HG03045 (cell line): ENCODE measurements around the gene NDNF.

Experiments
- ATAC-seq: cut with Tn5 transposase; IDR thresholded peaks from one replicate; pipeline ENCODE4 v1.9.1; 2021; ENCODE audit warnings: mild to moderate bottlenecking, moderate library complexity; ENCODE audit not compliant: unreplicated experiment

NDNF gene

DNA sequence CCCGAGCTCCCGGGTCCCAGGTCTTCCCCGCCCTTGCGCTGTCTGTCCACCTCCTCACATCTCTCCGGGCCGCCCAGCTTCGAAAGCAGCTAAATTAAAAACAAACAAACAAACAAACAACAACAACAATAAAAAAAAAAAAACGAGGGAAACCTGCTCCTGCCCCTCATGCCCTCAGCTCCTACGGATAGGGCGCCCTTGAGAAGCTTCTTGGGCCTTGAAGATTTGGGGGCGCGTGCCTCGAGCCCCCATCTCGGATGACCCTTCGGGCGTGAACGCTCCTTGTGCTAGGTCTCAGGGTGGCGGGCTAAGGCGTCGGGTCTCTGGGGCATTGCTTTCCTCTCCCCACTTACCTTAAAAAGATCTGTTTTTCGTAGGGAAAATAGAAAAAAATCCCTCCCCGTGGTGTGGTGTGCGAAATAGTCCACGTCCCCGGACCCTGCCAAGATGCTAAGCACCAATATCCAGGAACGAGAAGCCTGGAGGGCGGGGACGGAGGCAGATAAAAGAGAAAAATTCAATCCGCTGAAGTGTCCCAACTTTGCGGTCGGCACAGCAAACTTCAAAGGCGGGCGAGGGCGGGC, 603 bp downstream of the NDNF start:
- ATAC-seq = no peak

- no peak for ATAC-seq
Measured at GRCh38 chr4:121070696-121071639, 1.4 kb downstream of the NDNF start.

GRCh38 chr4:121070274-121070673, 2.1 kb downstream of the NDNF start:
- no peak for ATAC-seq

- no peak for ATAC-seq
Measured at GRCh38 chr4:121069430-121069829, 2.9 kb downstream of the NDNF start.

DNA sequence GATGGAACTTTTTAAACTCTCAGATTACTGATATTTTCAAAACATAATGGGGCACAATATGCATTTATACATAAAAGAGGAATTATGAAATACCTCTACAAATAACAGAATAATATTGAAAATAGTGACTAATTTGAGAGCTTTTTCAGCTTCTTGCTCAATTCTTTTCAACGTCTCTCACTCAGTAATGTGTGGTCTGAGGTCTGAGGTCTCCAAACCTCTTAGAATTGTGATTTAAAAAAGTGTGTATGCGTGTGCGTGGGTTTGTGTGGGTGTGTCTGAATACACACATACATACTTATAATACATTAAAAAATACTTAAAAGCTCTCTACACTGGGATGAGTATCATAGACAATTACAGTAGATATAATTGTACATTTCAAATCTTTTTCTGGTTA, 7.9 kb downstream of the NDNF start:
- no peak for ATAC-seq

DNA sequence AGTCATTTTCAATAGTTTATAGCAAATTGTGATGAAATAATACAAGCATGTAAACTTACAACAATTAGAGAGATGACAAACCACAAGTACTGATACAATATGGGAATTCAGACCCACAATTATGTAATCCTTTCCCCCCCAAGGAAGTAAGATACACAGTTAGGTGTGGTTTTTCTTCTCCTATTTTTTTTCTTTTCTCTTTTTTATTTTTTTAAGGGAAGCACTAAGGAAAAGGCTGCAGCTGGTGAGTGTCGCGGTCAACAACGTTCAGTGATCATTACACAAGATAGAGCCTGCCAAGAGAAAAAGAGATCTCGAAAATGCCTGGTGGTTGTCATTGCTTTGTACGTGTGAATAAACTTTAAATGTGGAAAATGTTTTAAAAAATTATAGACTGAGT, 9.8 kb downstream of the NDNF start:
- ATAC-seq = no peak

DNA sequence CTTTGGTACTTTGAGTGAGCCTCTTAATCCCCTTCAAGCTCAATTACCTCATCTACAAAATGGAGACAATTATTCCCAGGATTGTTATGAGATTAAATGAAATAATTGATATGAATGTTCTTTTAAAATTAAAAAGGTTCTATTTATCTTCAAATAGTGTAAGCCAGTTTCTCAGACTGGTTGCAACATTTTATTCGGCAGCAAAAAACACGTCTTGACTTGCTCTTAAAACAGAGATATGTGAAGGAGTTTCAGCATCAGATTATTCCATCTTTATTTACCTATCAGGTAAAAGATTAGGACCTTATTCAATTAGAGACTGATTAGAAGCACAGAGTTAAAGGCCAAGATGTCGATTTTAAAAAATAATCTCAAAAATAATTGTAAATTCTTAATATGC, 10.5 kb downstream of the NDNF start:
- no peak for ATAC-seq

- no peak for ATAC-seq
Measured at GRCh38 chr4:121061215-121061614, 11.1 kb downstream of the NDNF start.

DNA sequence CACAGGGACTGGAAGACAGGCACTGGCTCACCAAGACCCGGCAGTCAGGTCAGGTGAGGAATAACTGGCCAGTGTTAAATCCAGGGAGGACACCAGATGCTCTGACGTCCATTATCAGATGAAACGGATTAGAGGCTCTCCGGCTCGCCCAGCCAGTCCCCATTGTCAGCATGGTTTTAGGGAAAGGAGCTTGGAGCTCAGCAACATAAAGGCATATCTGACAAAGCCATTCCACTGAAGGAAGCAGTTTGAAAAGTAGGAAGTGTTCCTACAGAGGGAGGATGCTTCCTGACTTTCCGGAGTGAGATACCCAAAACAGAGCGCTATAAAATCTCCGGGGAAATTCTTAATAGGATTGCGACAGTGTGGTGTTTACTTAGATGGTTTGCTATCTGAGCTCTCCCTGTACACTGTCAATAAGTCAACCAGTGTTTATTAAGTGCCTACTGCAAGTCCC, 14.8 kb downstream of the NDNF start:
- ATAC-seq = no peak

- ATAC-seq = no peak
Measured at GRCh38 chr4:121056066-121056465, 16.3 kb downstream of the NDNF start.

- ATAC-seq = no peak
Measured at GRCh38 chr4:121054373-121054772, 18.0 kb downstream of the NDNF start.

DNA sequence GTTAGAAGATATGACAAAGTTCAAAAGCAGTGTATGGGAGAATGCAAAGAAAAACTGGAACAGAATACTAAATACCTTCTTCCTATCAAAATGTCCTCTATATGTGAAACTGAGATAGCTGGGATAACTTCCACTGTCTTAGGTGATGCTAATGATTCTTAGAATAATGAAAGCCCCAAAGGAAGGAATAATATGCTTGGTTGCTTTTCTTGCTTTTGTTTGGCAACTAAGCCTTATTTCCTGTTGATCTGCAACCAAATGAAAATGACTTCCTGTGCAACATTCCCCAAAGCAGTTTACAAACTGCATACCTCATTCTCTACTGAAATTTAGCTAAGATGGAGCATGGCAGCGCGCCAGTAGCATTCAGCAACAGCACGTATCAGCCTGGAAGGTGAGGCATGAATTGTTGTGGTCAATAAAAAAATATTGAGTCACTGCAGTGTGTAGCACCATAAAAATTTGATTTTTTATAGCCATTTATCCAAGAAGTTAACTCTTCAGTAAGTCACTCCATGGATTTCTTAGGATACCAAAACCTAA, 18.7 kb downstream of the NDNF start:
- ATAC-seq = no peak

- ATAC-seq = no peak
Measured at GRCh38 chr4:121050300-121050699, 22.0 kb downstream of the NDNF start.

DNA sequence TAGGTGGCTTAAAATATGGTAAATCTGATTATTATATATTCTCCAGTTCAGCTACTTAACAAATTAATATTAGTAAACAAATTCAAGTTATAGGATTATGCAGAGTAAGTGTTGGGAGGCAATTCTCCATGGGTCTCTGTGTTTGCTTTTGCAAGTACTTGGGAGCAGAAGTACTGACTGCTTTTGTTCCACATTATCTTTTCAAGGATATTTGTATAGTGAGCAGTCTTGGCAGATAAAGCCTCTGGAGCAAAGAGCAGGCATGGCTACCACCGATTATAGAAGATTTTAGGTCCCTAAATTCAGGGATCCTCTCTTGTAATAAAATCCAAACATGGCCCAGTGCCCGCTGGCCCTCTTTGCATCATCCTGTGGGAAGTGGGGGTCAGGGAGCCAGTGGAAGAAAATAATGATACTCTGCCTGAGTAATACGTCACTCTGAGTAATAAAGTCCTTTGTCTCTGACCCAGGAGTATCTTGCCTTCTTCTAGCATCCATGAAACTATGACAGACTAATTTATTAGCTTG, 23.2 kb downstream of the NDNF start:
- no peak for ATAC-seq

- no peak for ATAC-seq
Measured at GRCh38 chr4:121048165-121048564, 24.2 kb downstream of the NDNF start.

DNA sequence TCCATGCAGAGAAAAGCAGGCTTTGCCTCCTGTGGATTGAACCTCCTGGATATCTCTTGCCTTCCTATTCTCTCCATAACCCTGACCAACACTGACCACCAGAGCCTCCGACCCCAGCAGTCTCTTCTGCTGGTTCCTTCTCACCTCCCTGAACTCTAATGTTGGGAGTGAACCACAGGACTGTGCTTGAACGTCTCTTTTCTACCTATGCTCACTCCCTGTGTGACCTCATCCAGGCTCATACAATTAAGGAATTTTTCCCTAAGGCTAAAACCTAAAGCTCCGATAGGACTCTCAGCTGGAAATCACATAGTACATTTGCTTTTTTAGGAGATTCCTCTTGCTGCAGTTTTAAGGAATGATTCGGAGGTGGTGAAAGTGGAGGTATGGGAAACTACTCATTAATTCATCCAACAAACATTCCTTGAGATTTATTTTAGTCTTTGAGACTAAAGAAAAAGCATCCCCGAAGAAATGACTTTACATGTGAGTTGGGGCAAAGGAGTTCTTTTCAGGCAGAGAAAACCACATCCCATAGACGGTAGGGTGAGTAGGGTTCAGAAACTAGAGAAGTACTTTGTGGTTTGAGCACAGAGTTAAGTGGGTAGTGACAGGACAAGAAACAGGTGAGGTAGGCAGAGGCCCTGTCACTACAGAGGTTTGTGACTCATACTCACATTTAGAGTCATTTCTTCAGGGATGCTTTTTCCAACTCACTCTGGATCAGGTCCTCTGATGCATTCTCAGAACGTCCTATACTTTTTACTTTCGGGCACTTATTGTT, 30.8 kb downstream of the NDNF start:
- ATAC-seq = peak; percentile 95

DNA sequence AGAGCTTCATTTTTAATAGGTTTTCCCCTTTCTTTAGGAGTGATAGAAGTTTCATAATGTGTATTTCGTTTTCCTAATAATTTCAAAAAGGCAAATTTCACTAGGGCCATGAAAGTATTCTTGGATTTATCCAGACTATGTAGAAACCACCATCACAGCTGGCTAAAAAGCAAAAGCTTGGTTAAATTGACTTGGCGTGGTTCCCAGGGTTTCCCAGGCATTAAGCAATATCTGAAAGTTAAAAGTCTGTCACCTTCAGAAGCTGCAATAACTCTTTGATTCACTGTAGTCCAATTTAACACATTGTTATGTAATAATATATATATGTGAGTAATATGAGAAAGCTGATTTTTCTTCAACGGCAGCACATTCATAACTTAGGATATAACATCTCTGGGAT, 38.3 kb downstream of the NDNF start:
- no peak for ATAC-seq

DNA sequence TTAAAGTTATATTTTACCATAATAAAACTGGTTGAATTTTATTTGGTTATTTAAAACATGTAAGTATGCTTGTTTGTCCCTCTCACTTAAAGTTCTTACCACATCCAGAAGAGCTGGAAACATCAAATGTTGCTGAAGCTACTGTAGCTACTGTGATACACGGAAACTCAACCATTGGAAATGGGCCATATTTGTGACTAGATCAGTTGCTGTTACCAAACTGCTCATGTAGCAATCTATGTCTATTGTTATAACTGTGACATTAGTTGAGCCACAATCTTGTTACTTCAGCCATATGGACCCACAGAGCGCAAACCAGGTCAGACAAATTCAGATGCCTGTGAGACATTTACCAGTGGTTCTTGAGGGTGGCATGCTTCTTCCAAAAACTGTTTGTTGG, 41.6 kb downstream of the NDNF start:
- no peak for ATAC-seq

- ATAC-seq = no peak
Measured at GRCh38 chr4:121030131-121030530, 42.2 kb downstream of the NDNF start.

GRCh38 chr4:121026034-121026433, 46.3 kb downstream of the NDNF start:
- no peak for ATAC-seq

- ATAC-seq = no peak
Measured at GRCh38 chr4:121025540-121025939, 46.8 kb downstream of the NDNF start.
